Measurements from ENCODE around the gene DSG3. TPM values are rescaled to one million over a fixed set of nuclear protein-coding genes. Genes with fewer than 3 reads are reported as not detected.

The DSG3 gene
- total and polyA plus RNA-seq, 4 donors, result under 0.01 TPM; not detected in 3

Other genes starting within 250 kb of the DSG3 start
- gene DSG1, start 129.6 kb upstream of the DSG3 start, total RNA-seq, result 1 to 10 TPM in 1 of 2 donors, under 1 TPM in 1; 0.20 to 1.5 TPM
- under 1 TPM in 1 of 2 donors, not detected in 1; 0.17 TPM for gene DSG1, start 129.6 kb upstream of the DSG3 start, polyA plus RNA-seq (ENCODE audit: insufficient read length in 2 of 2)
- not detected for gene DSG4, start 71.0 kb upstream of the DSG3 start, total RNA-seq
- not detected for gene DSG4, start 71.0 kb upstream of the DSG3 start, polyA plus RNA-seq (ENCODE audit: insufficient read length in 2 of 2)
- gene DSG2, start 50.4 kb downstream of the DSG3 start, total RNA-seq, result 10 to 100 TPM; 12.2 to 34.2 TPM
- 1 to 10 TPM; 1.3 to 6.4 TPM for gene DSG2, start 50.4 kb downstream of the DSG3 start, polyA plus RNA-seq (ENCODE audit: insufficient read length in 2 of 2)
- gene TTR, start 144.1 kb downstream of the DSG3 start, total RNA-seq, result 1,000 to 10,000 TPM in 1 of 2 donors, not detected in 1; 7,204 TPM
- under 1 TPM; 0.27 to 0.41 TPM for gene TTR, start 144.1 kb downstream of the DSG3 start, polyA plus RNA-seq (ENCODE audit: insufficient read length in 2 of 2)
- 10 to 100 TPM; 15.2 to 52.3 TPM for gene B4GALT6, start 236.8 kb downstream of the DSG3 start, total RNA-seq
- 10 to 100 TPM; 41.5 to 54.6 TPM for gene B4GALT6, start 236.8 kb downstream of the DSG3 start, polyA plus RNA-seq (ENCODE audit: insufficient read length in 2 of 2)

All from spinal cord (tissue), 4 donors.